Uterus (tissue), 2 donors: ENCODE data around the gene HADHB.

Experiments
- POLR2A ChIP-seq, 2 donors: fragments of 450-650 bp; IDR thresholded peaks; one replicate each; pipeline ENCODE4 v1.6.1; 2016; ENCODE audit warnings: antibody characterized with exemption in 2 of 2, mild to moderate bottlenecking in 1 of 2, moderate library complexity in 1 of 2
- TF ChIP-seq, protein P1 (sequence below), 4 experiments: fragments of 200-600 bp in 2 of 4; fragments of 450-650 bp in 2 of 4; sonication (generic) in 2 of 4; IDR thresholded peaks; one replicate each; pipeline ENCODE4 v1.5.1; 2016 to 2019; ENCODE audit warnings: antibody characterized with exemption in 4 of 4, mild to moderate bottlenecking in 2 of 4, moderate library complexity in 1 of 4

GRCh38 chr2:26212011-26212410, 32.7 kb upstream of the HADHB start:
- no peak for TF ChIP-seq POLR2A (IDR thresholded peaks at IDR 0.05)
- TF ChIP-seq, protein P1, sequence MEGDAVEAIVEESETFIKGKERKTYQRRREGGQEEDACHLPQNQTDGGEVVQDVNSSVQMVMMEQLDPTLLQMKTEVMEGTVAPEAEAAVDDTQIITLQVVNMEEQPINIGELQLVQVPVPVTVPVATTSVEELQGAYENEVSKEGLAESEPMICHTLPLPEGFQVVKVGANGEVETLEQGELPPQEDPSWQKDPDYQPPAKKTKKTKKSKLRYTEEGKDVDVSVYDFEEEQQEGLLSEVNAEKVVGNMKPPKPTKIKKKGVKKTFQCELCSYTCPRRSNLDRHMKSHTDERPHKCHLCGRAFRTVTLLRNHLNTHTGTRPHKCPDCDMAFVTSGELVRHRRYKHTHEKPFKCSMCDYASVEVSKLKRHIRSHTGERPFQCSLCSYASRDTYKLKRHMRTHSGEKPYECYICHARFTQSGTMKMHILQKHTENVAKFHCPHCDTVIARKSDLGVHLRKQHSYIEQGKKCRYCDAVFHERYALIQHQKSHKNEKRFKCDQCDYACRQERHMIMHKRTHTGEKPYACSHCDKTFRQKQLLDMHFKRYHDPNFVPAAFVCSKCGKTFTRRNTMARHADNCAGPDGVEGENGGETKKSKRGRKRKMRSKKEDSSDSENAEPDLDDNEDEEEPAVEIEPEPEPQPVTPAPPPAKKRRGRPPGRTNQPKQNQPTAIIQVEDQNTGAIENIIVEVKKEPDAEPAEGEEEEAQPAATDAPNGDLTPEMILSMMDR (IDR thresholded peaks at IDR 0.05): no peak
